ENCODE data around the gene LIMK1.

The LIMK1 gene

DNA sequence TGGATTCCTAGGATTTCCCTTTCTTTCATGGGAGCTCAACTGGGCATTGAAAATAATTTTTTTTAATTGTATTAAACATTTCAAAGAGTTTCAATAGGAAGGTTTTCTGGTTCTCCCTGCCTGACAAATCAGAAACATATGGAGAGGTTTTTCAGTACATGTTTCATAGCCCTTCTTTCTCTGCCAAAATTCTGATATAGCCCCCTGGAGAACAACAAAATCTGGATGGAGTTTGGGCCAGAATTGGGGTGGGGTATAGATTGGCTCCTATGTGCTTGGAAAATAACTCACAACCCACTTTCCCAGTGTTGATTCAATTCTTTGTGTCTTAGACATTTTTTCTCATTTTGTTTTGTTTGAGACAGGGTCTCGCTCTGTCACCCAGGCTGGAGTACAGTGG, 66.0 kb downstream of the LIMK1 start:
- no peak overlapping the region for H2AFZ ChIP-seq (ENCODE audit: low read length)
- H3K4ac ChIP-seq (ENCODE audit: low read length) = no peak overlapping the region
- no peak overlapping the region for H3K18ac ChIP-seq (ENCODE audit: low read length)
- no peak overlapping the region for H3K9ac ChIP-seq (ENCODE audit: low read depth, low read length, poor library complexity)
- H3K4me3 ChIP-seq (ENCODE audit: low read length in 2 of 2) = no peak overlapping the region
- H3K4me2 ChIP-seq (ENCODE audit: insufficient read depth, low read length, poor library complexity, severe bottlenecking) = no peak overlapping the region
- no peaks in the 10 kb centered on the region for H3K27me3 ChIP-seq (ENCODE audit: control insufficient read depth in 3 of 3, insufficient read depth in 3 of 3, low read depth in 1 of 3, low read length in 3 of 3)
- no peak overlapping the region for H2BK5ac ChIP-seq (ENCODE audit: low read length)
- H3K9me3 ChIP-seq (replicated peaks in 1 of 2; ENCODE audit: control insufficient read depth in 2 of 2, insufficient read depth in 1 of 2, low read depth in 1 of 2, low read length in 2 of 2) = peaks cover 0 to 3% of the 10 kb centered on the region in 2 donors
- no peaks in the 10 kb centered on the region for H3K36me3 ChIP-seq (replicated peaks in 1 of 2; ENCODE audit: control insufficient read depth in 2 of 2, insufficient read depth in 2 of 2, low read length in 2 of 2)
- H3K4me1 ChIP-seq (ENCODE audit: control insufficient read depth in 2 of 2, insufficient read depth in 1 of 2, low read depth in 1 of 2, low read length in 2 of 2) = no peaks in the 10 kb centered on the region
- H3K23ac ChIP-seq (ENCODE audit: low read depth, low read length, poor library complexity) = no peak overlapping the region
- H4K91ac ChIP-seq (ENCODE audit: low read depth, low read length, poor library complexity) = no peak overlapping the region
- no peak for DNase-seq (ENCODE audit: low spot score)
- no peak overlapping the region for H2BK120ac ChIP-seq (ENCODE audit: low read depth, low read length)
- H2BK12ac ChIP-seq (ENCODE audit: low read length) = no peak overlapping the region
- H3K27ac ChIP-seq (replicated peaks; ENCODE audit: low read length) = no peak overlapping the region
- H4K8ac ChIP-seq (ENCODE audit: low read depth, low read length) = no peak overlapping the region
- no CpG with 5 or more reads among the region's 1 CpG for WGBS, 2 donors (ENCODE audit: extremely low coverage in 2 of 2, insufficient read length in 2 of 2, insufficient replicate concordance in 1 of 2)
- no peak overlapping the region for H2AK5ac ChIP-seq (ENCODE audit: low read depth, low read length)
- no peaks in the 10 kb centered on the region for H3K79me1 ChIP-seq (ENCODE audit: low read depth, low read length)
- no peak overlapping the region for H3K14ac ChIP-seq (ENCODE audit: low read length)
- H2BK15ac ChIP-seq (ENCODE audit: low read length) = no peak overlapping the region

DNA sequence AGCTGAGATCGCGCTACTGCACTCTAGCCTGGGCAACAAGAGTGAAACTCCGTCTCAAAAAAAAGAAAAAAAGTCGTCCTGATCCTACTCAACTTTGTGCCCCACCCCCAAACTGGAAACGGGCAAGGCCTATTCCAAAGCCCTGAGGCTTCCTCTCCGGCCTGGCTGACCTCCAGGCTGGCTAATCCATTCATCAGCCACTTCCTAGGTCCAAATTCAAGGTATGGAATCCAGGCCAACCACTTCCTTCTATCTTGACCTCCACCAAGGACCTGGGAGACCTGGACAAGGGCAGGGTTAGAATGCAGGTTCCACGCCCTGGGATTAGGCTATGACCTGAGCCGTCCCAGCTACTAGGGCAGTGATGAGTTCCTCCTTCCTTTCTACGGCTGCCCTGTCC, 70.1 kb downstream of the LIMK1 start:
- DNase-seq (ENCODE audit: low spot score) = no peak
- no peaks in the 10 kb centered on the region for H3K9me3 ChIP-seq (replicated peaks in 1 of 2; ENCODE audit: control insufficient read depth in 2 of 2, insufficient read depth in 1 of 2, low read depth in 1 of 2, low read length in 2 of 2)
- no CpG with 5 or more reads among the region's 9 CpGs for WGBS, 2 donors (ENCODE audit: extremely low coverage in 2 of 2, insufficient read length in 2 of 2, insufficient replicate concordance in 1 of 2)
- H3K9ac ChIP-seq (ENCODE audit: low read depth, low read length, poor library complexity) = no peak overlapping the region
- no peak overlapping the region for H4K8ac ChIP-seq (ENCODE audit: low read depth, low read length)
- no peak overlapping the region for H2BK15ac ChIP-seq (ENCODE audit: low read length)
- no peak overlapping the region for H3K18ac ChIP-seq (ENCODE audit: low read length)
- H3K4me2 ChIP-seq (ENCODE audit: insufficient read depth, low read length, poor library complexity, severe bottlenecking) = no peak overlapping the region
- no peak overlapping the region for H2AK5ac ChIP-seq (ENCODE audit: low read depth, low read length)
- no peaks in the 10 kb centered on the region for H3K27me3 ChIP-seq (ENCODE audit: control insufficient read depth in 3 of 3, insufficient read depth in 3 of 3, low read depth in 1 of 3, low read length in 3 of 3)
- H4K91ac ChIP-seq (ENCODE audit: low read depth, low read length, poor library complexity) = no peak overlapping the region
- H3K4me1 ChIP-seq (ENCODE audit: control insufficient read depth in 2 of 2, insufficient read depth in 1 of 2, low read depth in 1 of 2, low read length in 2 of 2) = no peaks in the 10 kb centered on the region
- no peak overlapping the region for H3K23ac ChIP-seq (ENCODE audit: low read depth, low read length, poor library complexity)
- H2BK120ac ChIP-seq (ENCODE audit: low read depth, low read length) = no peak overlapping the region
- no peaks in the 10 kb centered on the region for H3K36me3 ChIP-seq (replicated peaks in 1 of 2; ENCODE audit: control insufficient read depth in 2 of 2, insufficient read depth in 2 of 2, low read length in 2 of 2)
- H3K27ac ChIP-seq (replicated peaks; ENCODE audit: low read length) = no peak overlapping the region
- H3K4me3 ChIP-seq (ENCODE audit: low read length in 2 of 2) = no peak overlapping the region
- H3K79me1 ChIP-seq (ENCODE audit: low read depth, low read length) = no peaks in the 10 kb centered on the region
- H2BK5ac ChIP-seq (ENCODE audit: low read length) = no peak overlapping the region
- no peak overlapping the region for H2BK12ac ChIP-seq (ENCODE audit: low read length)
- no peak overlapping the region for H2AFZ ChIP-seq (ENCODE audit: low read length)
- H3K4ac ChIP-seq (ENCODE audit: low read length) = no peak overlapping the region
- no peak overlapping the region for H3K14ac ChIP-seq (ENCODE audit: low read length)

DNA sequence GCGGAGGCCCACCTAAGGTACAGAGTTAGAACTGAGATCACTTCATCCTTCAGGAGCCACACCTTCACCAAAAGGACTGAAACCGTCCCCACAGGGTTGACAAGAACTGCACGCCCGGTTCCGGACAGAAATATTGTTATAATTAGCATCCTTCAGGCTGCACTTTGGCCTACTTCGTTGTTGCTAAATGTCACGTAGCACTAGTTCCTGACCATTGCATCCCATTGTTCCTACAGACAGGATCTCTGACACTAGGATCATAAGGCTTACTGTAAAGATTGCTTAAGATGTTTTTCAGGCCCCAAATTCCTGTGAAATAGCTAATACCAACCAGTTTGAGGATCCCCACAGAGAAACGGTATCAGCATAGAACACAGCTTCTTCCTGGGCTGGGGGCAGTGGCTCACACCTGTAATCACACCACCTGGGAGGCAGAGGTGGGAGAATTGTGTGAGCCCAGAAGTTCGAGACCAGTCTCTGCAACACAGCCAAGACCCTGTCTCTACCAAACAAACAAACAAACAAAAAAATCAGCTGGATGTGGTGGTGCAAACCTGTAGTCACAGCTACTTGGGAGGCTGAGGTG, 72.3 kb downstream of the LIMK1 start:
- Histone ChIP-seq H2AK5ac (ENCODE audit: low read depth, low read length) (no peak overlapping the region), H3K14ac (ENCODE audit: low read length) (no peak overlapping the region), H3K36me3 (replicated peaks in 1 of 2; ENCODE audit: control insufficient read depth in 2 of 2, insufficient read depth in 2 of 2, low read length in 2 of 2) (no peaks in the 10 kb centered on the region), H2AFZ (ENCODE audit: low read length) (no peak overlapping the region), H3K27ac (replicated peaks; ENCODE audit: low read length) (no peak overlapping the region), H4K8ac (ENCODE audit: low read depth, low read length) (no peak overlapping the region), H3K79me1 (ENCODE audit: low read depth, low read length) (no peaks in the 10 kb centered on the region), H4K91ac (ENCODE audit: low read depth, low read length, poor library complexity) (no peak overlapping the region), H3K27me3 (ENCODE audit: control insufficient read depth in 3 of 3, insufficient read depth in 3 of 3, low read depth in 1 of 3, low read length in 3 of 3) (no peaks in the 10 kb centered on the region), H3K4me1 (ENCODE audit: control insufficient read depth in 2 of 2, insufficient read depth in 1 of 2, low read depth in 1 of 2, low read length in 2 of 2) (peaks cover 0 to 9% of the 10 kb centered on the region in 2 donors), H2BK15ac (ENCODE audit: low read length) (no peak overlapping the region), H2BK120ac (ENCODE audit: low read depth, low read length) (no peak overlapping the region), H3K4me3 (ENCODE audit: low read length in 2 of 2) (no peak overlapping the region), H3K18ac (ENCODE audit: low read length) (no peak overlapping the region), H2BK5ac (ENCODE audit: low read length) (no peak overlapping the region), H3K4me2 (ENCODE audit: insufficient read depth, low read length, poor library complexity, severe bottlenecking) (no peak overlapping the region), H2BK12ac (ENCODE audit: low read length) (no peak overlapping the region), H3K9ac (ENCODE audit: low read depth, low read length, poor library complexity) (no peak overlapping the region), H3K4ac (ENCODE audit: low read length) (no peak overlapping the region), H3K9me3 (replicated peaks in 1 of 2; ENCODE audit: control insufficient read depth in 2 of 2, insufficient read depth in 1 of 2, low read depth in 1 of 2, low read length in 2 of 2) (no peaks in the 10 kb centered on the region), H3K23ac (ENCODE audit: low read depth, low read length, poor library complexity) (no peak overlapping the region)
- DNase-seq (ENCODE audit: low spot score) = no peak
- WGBS, 2 donors (ENCODE audit: extremely low coverage in 2 of 2, insufficient read length in 2 of 2, insufficient replicate concordance in 1 of 2) = no CpG with 5 or more reads among the region's 9 CpGs

DNA sequence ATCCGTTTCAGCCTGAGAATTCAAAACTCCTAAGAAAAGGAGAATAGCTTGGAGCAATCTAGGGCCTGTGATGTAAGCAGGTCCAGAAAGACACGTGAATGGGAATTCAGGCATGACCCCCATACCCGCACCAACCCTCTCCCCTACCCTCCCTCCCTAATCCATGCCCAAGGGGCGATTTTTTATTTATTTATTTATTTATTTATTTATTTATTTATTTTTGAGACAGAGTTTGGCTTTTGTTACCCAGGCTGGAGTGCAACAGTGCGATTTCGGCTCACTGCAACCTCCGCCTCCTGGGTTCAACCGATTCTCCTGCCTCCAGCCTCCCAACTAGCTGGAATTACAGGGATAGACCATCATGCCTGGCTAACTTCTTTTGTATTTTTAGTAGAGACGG, 74.0 kb downstream of the LIMK1 start:
- Histone ChIP-seq H3K27me3 (ENCODE audit: control insufficient read depth in 3 of 3, insufficient read depth in 3 of 3, low read depth in 1 of 3, low read length in 3 of 3) (no peaks in the 10 kb centered on the region), H3K14ac (ENCODE audit: low read length) (no peak overlapping the region), H3K4me2 (ENCODE audit: insufficient read depth, low read length, poor library complexity, severe bottlenecking) (no peak overlapping the region), H3K4ac (ENCODE audit: low read length) (no peak overlapping the region), H2BK5ac (ENCODE audit: low read length) (no peak overlapping the region), H4K8ac (ENCODE audit: low read depth, low read length) (no peak overlapping the region), H3K18ac (ENCODE audit: low read length) (no peak overlapping the region), H3K9me3 (replicated peaks in 1 of 2; ENCODE audit: control insufficient read depth in 2 of 2, insufficient read depth in 1 of 2, low read depth in 1 of 2, low read length in 2 of 2) (no peaks in the 10 kb centered on the region), H3K4me3 (ENCODE audit: low read length in 2 of 2) (no peak overlapping the region), H2AFZ (ENCODE audit: low read length) (no peak overlapping the region), H3K4me1 (ENCODE audit: control insufficient read depth in 2 of 2, insufficient read depth in 1 of 2, low read depth in 1 of 2, low read length in 2 of 2) (peaks cover 0 to 9% of the 10 kb centered on the region in 2 donors), H3K23ac (ENCODE audit: low read depth, low read length, poor library complexity) (no peak overlapping the region), H4K91ac (ENCODE audit: low read depth, low read length, poor library complexity) (no peak overlapping the region), H3K36me3 (replicated peaks in 1 of 2; ENCODE audit: control insufficient read depth in 2 of 2, insufficient read depth in 2 of 2, low read length in 2 of 2) (no peaks in the 10 kb centered on the region), H3K27ac (replicated peaks; ENCODE audit: low read length) (no peak overlapping the region), H2AK5ac (ENCODE audit: low read depth, low read length) (no peak overlapping the region), H3K79me1 (ENCODE audit: low read depth, low read length) (no peaks in the 10 kb centered on the region), H2BK120ac (ENCODE audit: low read depth, low read length) (no peak overlapping the region), H2BK12ac (ENCODE audit: low read length) (no peak overlapping the region), H3K9ac (ENCODE audit: low read depth, low read length, poor library complexity) (no peak overlapping the region), H2BK15ac (ENCODE audit: low read length) (no peak overlapping the region)
- WGBS, 2 donors (ENCODE audit: extremely low coverage in 2 of 2, insufficient read length in 2 of 2, insufficient replicate concordance in 1 of 2) = no CpG with 5 or more reads among the region's 9 CpGs
- no peak for DNase-seq (ENCODE audit: low spot score)
